ENCODE results near the gene CASS4. TPM values are rescaled to one million over a fixed set of nuclear protein-coding genes. Genes with fewer than 3 reads are reported as not detected.
A peak's percentile ranks its signal among the peaks of the same experiment; 100 is the strongest.

CASS4 gene
- total RNA-seq, 1 experiment from 2014 or later: 0.13 TPM

DNA sequence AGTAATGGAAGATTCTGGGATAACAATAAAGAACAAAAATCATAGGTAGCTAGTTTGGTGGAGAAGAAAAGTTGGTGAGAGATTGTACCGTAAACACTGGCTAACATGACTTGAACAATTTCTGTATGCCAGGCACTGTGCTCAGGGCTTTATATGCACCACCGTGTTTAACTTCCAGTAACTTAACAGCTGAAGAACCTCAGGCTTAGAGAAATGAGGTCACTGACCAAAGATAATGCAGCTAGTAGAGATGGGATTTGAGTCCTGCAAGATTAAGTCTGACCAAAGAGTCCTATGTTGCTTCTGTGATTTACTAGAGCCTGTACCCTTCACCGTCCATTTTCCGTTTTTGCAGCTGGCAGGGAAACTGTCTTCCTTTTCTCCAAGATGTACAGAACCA is 16.9 kb upstream of the CASS4 start (continued):
- TF ChIP-seq ZNF423 (CRISPR knock-in tag; IDR thresholded peaks at IDR 0.05): no peak
- TF ChIP-seq, protein P1, sequence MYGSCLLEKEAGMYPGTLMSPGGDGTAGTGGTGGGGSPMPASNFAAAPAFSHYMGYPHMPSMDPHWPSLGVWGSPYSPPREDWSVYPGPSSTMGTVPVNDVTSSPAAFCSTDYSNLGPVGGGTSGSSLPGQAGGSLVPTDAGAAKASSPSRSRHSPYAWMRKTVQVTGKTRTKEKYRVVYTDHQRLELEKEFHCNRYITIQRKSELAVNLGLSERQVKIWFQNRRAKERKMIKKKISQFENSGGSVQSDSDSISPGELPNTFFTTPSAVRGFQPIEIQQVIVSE (CRISPR knock-in tag; IDR thresholded peaks at IDR 0.05; ENCODE audit: borderline replicate concordance): no peak

DNA sequence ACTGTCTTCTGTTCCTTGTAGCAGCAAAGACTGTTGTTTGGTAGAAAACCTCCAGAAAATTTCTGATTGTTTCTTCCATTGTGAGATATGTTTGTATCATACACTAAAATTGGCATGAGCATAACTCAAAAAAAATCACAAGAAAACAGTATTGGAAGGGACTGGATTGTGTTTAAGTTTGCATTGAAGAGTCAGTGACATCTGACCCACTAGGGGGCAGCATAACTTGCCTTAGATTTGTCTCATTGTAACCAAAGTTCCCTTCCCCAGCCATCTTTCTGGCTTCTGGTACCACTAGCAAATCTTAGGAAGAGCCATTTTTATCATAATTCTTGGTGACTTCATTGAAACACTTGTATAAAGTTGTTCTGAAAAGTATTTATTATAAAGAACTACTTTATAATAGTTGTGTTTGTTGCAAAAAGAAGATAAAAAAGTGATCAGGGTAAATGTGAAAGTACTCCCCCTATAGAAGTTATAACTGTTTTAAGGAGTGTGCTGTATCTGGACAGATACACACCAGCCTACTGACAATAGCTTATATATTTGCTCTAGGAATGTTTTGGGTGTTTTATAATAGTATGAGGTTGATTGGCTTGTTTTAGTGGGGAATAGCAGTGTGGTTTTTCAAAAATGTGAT is 11.9 kb upstream of the CASS4 start:
- H3K4me3 Mint-ChIP-seq: no peak overlapping the region
- peak; percentile 32 for DNase-seq (ENCODE audit: low spot score)
- no peaks in the 10 kb centered on the region for H3K27me3 Mint-ChIP-seq (ENCODE audit: low read depth)
- no peak overlapping the region for H3K27ac Mint-ChIP-seq
- POLR2A ChIA-PET: no interaction called here
- TF ChIP-seq, protein P2, sequence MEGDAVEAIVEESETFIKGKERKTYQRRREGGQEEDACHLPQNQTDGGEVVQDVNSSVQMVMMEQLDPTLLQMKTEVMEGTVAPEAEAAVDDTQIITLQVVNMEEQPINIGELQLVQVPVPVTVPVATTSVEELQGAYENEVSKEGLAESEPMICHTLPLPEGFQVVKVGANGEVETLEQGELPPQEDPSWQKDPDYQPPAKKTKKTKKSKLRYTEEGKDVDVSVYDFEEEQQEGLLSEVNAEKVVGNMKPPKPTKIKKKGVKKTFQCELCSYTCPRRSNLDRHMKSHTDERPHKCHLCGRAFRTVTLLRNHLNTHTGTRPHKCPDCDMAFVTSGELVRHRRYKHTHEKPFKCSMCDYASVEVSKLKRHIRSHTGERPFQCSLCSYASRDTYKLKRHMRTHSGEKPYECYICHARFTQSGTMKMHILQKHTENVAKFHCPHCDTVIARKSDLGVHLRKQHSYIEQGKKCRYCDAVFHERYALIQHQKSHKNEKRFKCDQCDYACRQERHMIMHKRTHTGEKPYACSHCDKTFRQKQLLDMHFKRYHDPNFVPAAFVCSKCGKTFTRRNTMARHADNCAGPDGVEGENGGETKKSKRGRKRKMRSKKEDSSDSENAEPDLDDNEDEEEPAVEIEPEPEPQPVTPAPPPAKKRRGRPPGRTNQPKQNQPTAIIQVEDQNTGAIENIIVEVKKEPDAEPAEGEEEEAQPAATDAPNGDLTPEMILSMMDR (IDR thresholded peaks at IDR 0.05): peak; percentile 70
- TF ChIP-seq, protein P3, sequence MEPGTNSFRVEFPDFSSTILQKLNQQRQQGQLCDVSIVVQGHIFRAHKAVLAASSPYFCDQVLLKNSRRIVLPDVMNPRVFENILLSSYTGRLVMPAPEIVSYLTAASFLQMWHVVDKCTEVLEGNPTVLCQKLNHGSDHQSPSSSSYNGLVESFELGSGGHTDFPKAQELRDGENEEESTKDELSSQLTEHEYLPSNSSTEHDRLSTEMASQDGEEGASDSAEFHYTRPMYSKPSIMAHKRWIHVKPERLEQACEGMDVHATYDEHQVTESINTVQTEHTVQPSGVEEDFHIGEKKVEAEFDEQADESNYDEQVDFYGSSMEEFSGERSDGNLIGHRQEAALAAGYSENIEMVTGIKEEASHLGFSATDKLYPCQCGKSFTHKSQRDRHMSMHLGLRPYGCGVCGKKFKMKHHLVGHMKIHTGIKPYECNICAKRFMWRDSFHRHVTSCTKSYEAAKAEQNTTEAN (CRISPR knock-in tag; IDR thresholded peaks at IDR 0.05): no peak
- no peak for ATAC-seq
- CTCF ChIA-PET: no interaction called here
- H3K4me1 Mint-ChIP-seq: no peaks in the 10 kb centered on the region
- peaks cover 78% of the 10 kb centered on the region for H3K36me3 Mint-ChIP-seq
- H3K9me3 Mint-ChIP-seq: no peaks in the 10 kb centered on the region

DNA sequence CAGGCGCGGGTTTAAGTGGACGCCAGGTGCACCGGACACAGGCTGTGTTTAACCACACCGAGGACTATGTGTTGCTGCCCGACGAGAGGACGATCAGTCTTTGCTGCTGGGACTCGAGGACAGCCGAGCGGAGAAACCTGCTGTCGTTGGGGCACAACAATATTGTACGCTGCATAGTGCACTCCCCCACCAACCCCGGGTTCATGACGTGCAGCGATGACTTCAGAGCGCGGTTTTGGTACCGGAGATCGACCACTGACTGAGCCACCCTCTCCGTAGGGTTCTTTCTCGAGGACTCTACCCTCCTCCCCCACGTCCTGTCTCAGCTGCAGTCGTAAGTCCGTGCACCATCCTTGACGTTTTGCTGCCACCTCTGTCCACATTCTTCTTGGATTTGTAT is 8.6 kb upstream of the CASS4 start:
- H3K36me3 Mint-ChIP-seq: peaks cover 76% of the 10 kb centered on the region
- CTCF ChIA-PET: no interaction called here
- H3K4me3 Mint-ChIP-seq: no peak overlapping the region
- H3K27me3 Mint-ChIP-seq (ENCODE audit: low read depth): no peaks in the 10 kb centered on the region
- no peak overlapping the region for H3K27ac Mint-ChIP-seq
- H3K9me3 Mint-ChIP-seq: no peaks in the 10 kb centered on the region
- no peaks in the 10 kb centered on the region for H3K4me1 Mint-ChIP-seq
- DNase-seq (ENCODE audit: low spot score) (no peak), ATAC-seq (no peak)
- POLR2A ChIA-PET: no interaction called here
- TF ChIP-seq, protein P4, sequence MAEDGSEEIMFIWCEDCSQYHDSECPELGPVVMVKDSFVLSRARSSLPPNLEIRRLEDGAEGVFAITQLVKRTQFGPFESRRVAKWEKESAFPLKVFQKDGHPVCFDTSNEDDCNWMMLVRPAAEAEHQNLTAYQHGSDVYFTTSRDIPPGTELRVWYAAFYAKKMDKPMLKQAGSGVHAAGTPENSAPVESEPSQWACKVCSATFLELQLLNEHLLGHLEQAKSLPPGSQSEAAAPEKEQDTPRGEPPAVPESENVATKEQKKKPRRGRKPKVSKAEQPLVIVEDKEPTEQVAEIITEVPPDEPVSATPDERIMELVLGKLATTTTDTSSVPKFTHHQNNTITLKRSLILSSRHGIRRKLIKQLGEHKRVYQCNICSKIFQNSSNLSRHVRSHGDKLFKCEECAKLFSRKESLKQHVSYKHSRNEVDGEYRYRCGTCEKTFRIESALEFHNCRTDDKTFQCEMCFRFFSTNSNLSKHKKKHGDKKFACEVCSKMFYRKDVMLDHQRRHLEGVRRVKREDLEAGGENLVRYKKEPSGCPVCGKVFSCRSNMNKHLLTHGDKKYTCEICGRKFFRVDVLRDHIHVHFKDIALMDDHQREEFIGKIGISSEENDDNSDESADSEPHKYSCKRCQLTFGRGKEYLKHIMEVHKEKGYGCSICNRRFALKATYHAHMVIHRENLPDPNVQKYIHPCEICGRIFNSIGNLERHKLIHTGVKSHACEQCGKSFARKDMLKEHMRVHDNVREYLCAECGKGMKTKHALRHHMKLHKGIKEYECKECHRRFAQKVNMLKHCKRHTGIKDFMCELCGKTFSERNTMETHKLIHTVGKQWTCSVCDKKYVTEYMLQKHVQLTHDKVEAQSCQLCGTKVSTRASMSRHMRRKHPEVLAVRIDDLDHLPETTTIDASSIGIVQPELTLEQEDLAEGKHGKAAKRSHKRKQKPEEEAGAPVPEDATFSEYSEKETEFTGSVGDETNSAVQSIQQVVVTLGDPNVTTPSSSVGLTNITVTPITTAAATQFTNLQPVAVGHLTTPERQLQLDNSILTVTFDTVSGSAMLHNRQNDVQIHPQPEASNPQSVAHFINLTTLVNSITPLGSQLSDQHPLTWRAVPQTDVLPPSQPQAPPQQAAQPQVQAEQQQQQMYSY (CRISPR knock-in tag; IDR thresholded peaks at IDR 0.05): no peak
- TF ChIP-seq IRF2 (CRISPR knock-in tag; IDR thresholded peaks at IDR 0.05; ENCODE audit: borderline replicate concordance, low read depth) (no peak), MYBL2 (CRISPR knock-in tag; IDR thresholded peaks at IDR 0.05) (no peak), ZNF263 (CRISPR knock-in tag; IDR thresholded peaks at IDR 0.05; ENCODE audit: low read depth) (no peak), TP53 (CRISPR knock-in tag; IDR thresholded peaks at IDR 0.05) (no peak), HMGA2 (CRISPR knock-in tag; IDR thresholded peaks at IDR 0.05) (no peak), NR3C1 (CRISPR knock-in tag; conservative IDR thresholded peaks at IDR 0.05; ENCODE audit: low read depth) (no peak), ZNF121 (CRISPR knock-in tag; IDR thresholded peaks at IDR 0.05) (no peak), JAZF1 (CRISPR knock-in tag; IDR thresholded peaks at IDR 0.05) (no peak), TCF7 (CRISPR knock-in tag; IDR thresholded peaks at IDR 0.05; ENCODE audit: low read depth) (no peak), GRHL2 (CRISPR knock-in tag; IDR thresholded peaks at IDR 0.05; ENCODE audit: insufficient replicate concordance, severe bottlenecking) (no peak)
- TF ChIP-seq, protein P5, sequence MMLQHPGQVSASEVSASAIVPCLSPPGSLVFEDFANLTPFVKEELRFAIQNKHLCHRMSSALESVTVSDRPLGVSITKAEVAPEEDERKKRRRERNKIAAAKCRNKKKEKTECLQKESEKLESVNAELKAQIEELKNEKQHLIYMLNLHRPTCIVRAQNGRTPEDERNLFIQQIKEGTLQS (CRISPR knock-in tag; conservative IDR thresholded peaks at IDR 0.05): no peak
- TF ChIP-seq, protein P6, sequence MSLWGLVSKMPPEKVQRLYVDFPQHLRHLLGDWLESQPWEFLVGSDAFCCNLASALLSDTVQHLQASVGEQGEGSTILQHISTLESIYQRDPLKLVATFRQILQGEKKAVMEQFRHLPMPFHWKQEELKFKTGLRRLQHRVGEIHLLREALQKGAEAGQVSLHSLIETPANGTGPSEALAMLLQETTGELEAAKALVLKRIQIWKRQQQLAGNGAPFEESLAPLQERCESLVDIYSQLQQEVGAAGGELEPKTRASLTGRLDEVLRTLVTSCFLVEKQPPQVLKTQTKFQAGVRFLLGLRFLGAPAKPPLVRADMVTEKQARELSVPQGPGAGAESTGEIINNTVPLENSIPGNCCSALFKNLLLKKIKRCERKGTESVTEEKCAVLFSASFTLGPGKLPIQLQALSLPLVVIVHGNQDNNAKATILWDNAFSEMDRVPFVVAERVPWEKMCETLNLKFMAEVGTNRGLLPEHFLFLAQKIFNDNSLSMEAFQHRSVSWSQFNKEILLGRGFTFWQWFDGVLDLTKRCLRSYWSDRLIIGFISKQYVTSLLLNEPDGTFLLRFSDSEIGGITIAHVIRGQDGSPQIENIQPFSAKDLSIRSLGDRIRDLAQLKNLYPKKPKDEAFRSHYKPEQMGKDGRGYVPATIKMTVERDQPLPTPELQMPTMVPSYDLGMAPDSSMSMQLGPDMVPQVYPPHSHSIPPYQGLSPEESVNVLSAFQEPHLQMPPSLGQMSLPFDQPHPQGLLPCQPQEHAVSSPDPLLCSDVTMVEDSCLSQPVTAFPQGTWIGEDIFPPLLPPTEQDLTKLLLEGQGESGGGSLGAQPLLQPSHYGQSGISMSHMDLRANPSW (CRISPR knock-in tag; conservative IDR thresholded peaks at IDR 0.05; ENCODE audit: low read depth): no peak
- TF ChIP-seq, protein P7, sequence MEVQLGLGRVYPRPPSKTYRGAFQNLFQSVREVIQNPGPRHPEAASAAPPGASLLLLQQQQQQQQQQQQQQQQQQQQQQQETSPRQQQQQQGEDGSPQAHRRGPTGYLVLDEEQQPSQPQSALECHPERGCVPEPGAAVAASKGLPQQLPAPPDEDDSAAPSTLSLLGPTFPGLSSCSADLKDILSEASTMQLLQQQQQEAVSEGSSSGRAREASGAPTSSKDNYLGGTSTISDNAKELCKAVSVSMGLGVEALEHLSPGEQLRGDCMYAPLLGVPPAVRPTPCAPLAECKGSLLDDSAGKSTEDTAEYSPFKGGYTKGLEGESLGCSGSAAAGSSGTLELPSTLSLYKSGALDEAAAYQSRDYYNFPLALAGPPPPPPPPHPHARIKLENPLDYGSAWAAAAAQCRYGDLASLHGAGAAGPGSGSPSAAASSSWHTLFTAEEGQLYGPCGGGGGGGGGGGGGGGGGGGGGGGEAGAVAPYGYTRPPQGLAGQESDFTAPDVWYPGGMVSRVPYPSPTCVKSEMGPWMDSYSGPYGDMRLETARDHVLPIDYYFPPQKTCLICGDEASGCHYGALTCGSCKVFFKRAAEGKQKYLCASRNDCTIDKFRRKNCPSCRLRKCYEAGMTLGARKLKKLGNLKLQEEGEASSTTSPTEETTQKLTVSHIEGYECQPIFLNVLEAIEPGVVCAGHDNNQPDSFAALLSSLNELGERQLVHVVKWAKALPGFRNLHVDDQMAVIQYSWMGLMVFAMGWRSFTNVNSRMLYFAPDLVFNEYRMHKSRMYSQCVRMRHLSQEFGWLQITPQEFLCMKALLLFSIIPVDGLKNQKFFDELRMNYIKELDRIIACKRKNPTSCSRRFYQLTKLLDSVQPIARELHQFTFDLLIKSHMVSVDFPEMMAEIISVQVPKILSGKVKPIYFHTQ (CRISPR knock-in tag; IDR thresholded peaks at IDR 0.05): no peak
- TF ChIP-seq, protein P8, sequence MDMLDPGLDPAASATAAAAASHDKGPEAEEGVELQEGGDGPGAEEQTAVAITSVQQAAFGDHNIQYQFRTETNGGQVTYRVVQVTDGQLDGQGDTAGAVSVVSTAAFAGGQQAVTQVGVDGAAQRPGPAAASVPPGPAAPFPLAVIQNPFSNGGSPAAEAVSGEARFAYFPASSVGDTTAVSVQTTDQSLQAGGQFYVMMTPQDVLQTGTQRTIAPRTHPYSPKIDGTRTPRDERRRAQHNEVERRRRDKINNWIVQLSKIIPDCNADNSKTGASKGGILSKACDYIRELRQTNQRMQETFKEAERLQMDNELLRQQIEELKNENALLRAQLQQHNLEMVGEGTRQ (CRISPR knock-in tag; IDR thresholded peaks at IDR 0.05): no peak
